CD4-positive, CD25-positive, alpha-beta regulatory T cell (primary cell): ENCODE results near the gene TBL1X. TPM values are rescaled to one million over a fixed set of nuclear protein-coding genes. Genes with fewer than 3 reads are reported as not detected.

Experiments used
- ATAC-seq, 2 donors: fragments of 150-1000 bp; cut with Tn5 transposase; one replicate each; pipeline ENCODE4 v1.10.0; 2021; ENCODE audit warnings: low read depth in 2 of 2, moderate number of reproducible peaks in 2 of 2, moderate library complexity in 1 of 2
- DNase-seq, 3 donors: peaks; one replicate each; pipeline versions ENCODE4 v3.0.0 to v3.0.0-alpha.2; 2012 to 2022; ENCODE audit warnings: mixed read lengths in 1 of 3
- H3K27ac ChIP-seq: one replicate; pipeline ENCODE4 v1.7.0; 2013; ENCODE audit warnings: mild to moderate bottlenecking, low read length; ENCODE audit not compliant: insufficient read depth, poor library complexity, severe bottlenecking
- H3K27me3 ChIP-seq: one replicate; pipeline ENCODE4 v1.7.0; 2013; ENCODE audit warnings: low read length; ENCODE audit not compliant: control insufficient read depth, insufficient read depth
- H3K36me3 ChIP-seq: one replicate; pipeline ENCODE4 v1.7.0; 2013; ENCODE audit warnings: mild to moderate bottlenecking, low read length, moderate library complexity; ENCODE audit not compliant: control insufficient read depth, insufficient read depth
- H3K4me1 ChIP-seq: 2 replicates; pipeline ENCODE4 v1.7.0; 2013; ENCODE audit warnings: mild to moderate bottlenecking, low read length; ENCODE audit not compliant: insufficient read depth, control insufficient read depth, poor library complexity, severe bottlenecking
- H3K4me3 ChIP-seq: one replicate; pipeline ENCODE4 v1.7.0; 2013; ENCODE audit warnings: low read depth, mild to moderate bottlenecking, low read length, moderate library complexity
- H3K9me3 ChIP-seq, 2 experiments: 1 replicate in 1 of 2; 2 replicates in 1 of 2; pipeline ENCODE4 v1.7.0; 2013; ENCODE audit warnings: low read length in 2 of 2, mild to moderate bottlenecking in 1 of 2, moderate library complexity in 1 of 2; ENCODE audit not compliant: control insufficient read depth in 2 of 2
- H3K27ac Mint-ChIP-seq, 3 donors: one replicate each; pipeline ENCODE4 v1.8.0; 2020 to 2022; ENCODE audit warnings: mild to moderate bottlenecking in 3 of 3, mixed read lengths in 3 of 3, moderate library complexity in 2 of 3
- H3K27me3 Mint-ChIP-seq: one replicate; pipeline ENCODE4 v1.8.0; 2022; ENCODE audit warnings: mild to moderate bottlenecking, mixed read lengths
- H3K36me3 Mint-ChIP-seq: one replicate; pipeline ENCODE4 v1.8.0; 2020; ENCODE audit warnings: mixed read lengths
- H3K4me1 Mint-ChIP-seq, 4 donors: one replicate each; pipeline ENCODE4 v1.8.0; 2020 to 2022; ENCODE audit warnings: mixed read lengths in 4 of 4, mild to moderate bottlenecking in 1 of 4
- H3K4me3 Mint-ChIP-seq, 4 donors: one replicate each; pipeline ENCODE4 v1.8.0; 2020 to 2022; ENCODE audit warnings: mild to moderate bottlenecking in 4 of 4, mixed read lengths in 4 of 4, moderate library complexity in 3 of 4
- H3K9me3 Mint-ChIP-seq, 7 donors: one replicate each; pipeline ENCODE4 v1.8.0; 2020 to 2022; ENCODE audit warnings: mixed read lengths in 7 of 7, mild to moderate bottlenecking in 3 of 7, moderate library complexity in 2 of 7
- polyA plus RNA-seq, 4 donors: library from polyadenylated mRNA; unstranded; fragments of 300-500 nt; fragmentation: Illumina TruSeq; gene quantifications; one replicate each; pipeline ENCODE4 v1.2.3, GENCODE V29; 2021
- total RNA-seq: library from RNA; stranded (reverse); gene quantifications from one replicate; pipeline ENCODE4 v1.2.3, GENCODE V29; 2022

TBL1X gene
- total and polyA plus RNA-seq, 5 donors from 2014 or later, result 6.7 to 23.4 (median 14.5) TPM

GRCh38 chrX:9644335-9644734 lies 179.5 kb downstream of the TBL1X start:
- Mint-ChIP-seq H3K4me1 (peaks cover 0 to 26% (median 14%) of the 10 kb centered on the region in 4 donors), H3K36me3 (no peaks in the 10 kb centered on the region), H3K4me3 (peak overlapping the region in 2 of 4 donors; percentile 29 to 33), H3K9me3 (no peaks in the 10 kb centered on the region), H3K27ac (peak overlapping the region in 2 of 3 donors; percentile 63 to 72), H3K27me3 (no peaks in the 10 kb centered on the region)
- Histone ChIP-seq H3K27me3 (no peaks in the 10 kb centered on the region), H3K36me3 (no peaks in the 10 kb centered on the region), H3K4me1 (peaks cover 12% of the 10 kb centered on the region), H3K9me3 (no peaks in the 10 kb centered on the region), H3K27ac (no peak overlapping the region), H3K4me3 (no peak overlapping the region)
- ATAC-seq (peak; percentile 67 to 76), DNase-seq (peak in 2 of 3 donors; percentile 45 to 80)

GRCh38 chrX:9646471-9647224 lies 181.8 kb downstream of the TBL1X start:
- H3K36me3 Mint-ChIP-seq, result no peaks in the 10 kb centered on the region
- H3K27me3 ChIP-seq, result no peaks in the 10 kb centered on the region
- H3K4me1 Mint-ChIP-seq, result peaks cover 0 to 31% (median 12%) of the 10 kb centered on the region in 4 donors
- no peak for DNase-seq
- H3K9me3 ChIP-seq, result no peaks in the 10 kb centered on the region
- H3K4me1 ChIP-seq, result peaks cover 12% of the 10 kb centered on the region
- no peak overlapping the region for H3K27ac ChIP-seq
- ATAC-seq, result no peak
- no peak overlapping the region for H3K4me3 ChIP-seq
- no peaks in the 10 kb centered on the region for H3K9me3 Mint-ChIP-seq
- H3K27me3 Mint-ChIP-seq, result no peaks in the 10 kb centered on the region
- H3K4me3 Mint-ChIP-seq, result no peak overlapping the region
- H3K27ac Mint-ChIP-seq, result peak overlapping the region in 1 of 3 donors; percentile 37
- H3K36me3 ChIP-seq, result no peaks in the 10 kb centered on the region

DNA sequence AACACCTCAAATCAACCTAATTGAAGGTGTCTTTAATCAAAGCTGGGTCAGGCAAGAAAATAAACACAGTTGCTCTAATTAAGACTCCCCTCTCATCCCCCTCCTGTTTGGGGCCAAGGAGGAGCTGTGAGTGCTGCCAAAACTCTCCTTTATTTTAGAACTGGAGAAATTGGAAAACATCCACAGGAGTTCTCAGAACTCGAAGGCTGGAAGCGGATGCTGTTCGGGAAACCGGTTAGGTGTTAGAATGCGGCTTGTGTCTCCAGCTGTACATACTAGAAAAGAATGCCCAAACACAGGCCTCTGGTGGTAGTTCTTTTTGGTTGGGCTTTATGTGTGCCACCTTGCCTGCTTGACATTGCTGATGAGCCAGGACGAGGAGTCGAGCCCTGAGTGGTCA lies 182.6 kb downstream of the TBL1X start:
- Histone ChIP-seq H3K9me3 (no peaks in the 10 kb centered on the region), H3K4me1 (peaks cover 12% of the 10 kb centered on the region), H3K27me3 (no peaks in the 10 kb centered on the region), H3K4me3 (no peak overlapping the region), H3K36me3 (no peaks in the 10 kb centered on the region), H3K27ac (no peak overlapping the region)
- ATAC-seq, result no peak
- H3K4me1 Mint-ChIP-seq, result peaks cover 0 to 29% (median 9%) of the 10 kb centered on the region in 4 donors
- H3K9me3 Mint-ChIP-seq, result no peaks in the 10 kb centered on the region
- H3K27ac Mint-ChIP-seq, result peak overlapping the region in 1 of 3 donors; percentile 10
- no peak overlapping the region for H3K4me3 Mint-ChIP-seq
- no peaks in the 10 kb centered on the region for H3K36me3 Mint-ChIP-seq
- no peak for DNase-seq
- H3K27me3 Mint-ChIP-seq, result no peaks in the 10 kb centered on the region

DNA sequence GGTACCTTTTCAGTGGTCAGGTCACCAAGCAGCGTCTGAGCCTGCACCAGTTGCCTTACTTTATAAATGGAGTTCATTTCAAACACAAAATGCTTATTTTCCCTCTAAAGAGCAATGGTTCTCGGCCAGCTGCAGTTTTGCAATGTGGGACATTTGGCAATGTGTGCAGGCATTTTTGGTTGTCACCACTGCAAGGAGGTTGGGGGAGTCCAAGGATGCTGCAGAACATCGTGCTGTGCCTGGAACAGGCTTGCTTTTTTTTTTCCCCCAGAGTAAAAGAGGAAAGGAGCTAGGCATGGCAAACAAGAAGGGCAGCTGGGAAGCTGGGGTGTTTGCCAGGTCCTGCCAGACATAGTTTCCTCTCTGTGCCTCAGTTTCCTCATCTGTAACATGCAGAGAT lies 185.2 kb downstream of the TBL1X start:
- Histone ChIP-seq H3K27me3 (no peaks in the 10 kb centered on the region), H3K4me3 (no peak overlapping the region), H3K27ac (no peak overlapping the region), H3K4me1 (no peaks in the 10 kb centered on the region), H3K9me3 (no peaks in the 10 kb centered on the region), H3K36me3 (no peaks in the 10 kb centered on the region)
- Mint-ChIP-seq H3K27me3 (no peaks in the 10 kb centered on the region), H3K9me3 (peaks cover 0 to 4% (median 0%) of the 10 kb centered on the region in 7 donors), H3K36me3 (no peaks in the 10 kb centered on the region), H3K4me3 (no peak overlapping the region), H3K4me1 (peaks cover 0 to 7% (median 0%) of the 10 kb centered on the region in 4 donors), H3K27ac (no peak overlapping the region)
- ATAC-seq, result no peak
- no peak for DNase-seq

DNA sequence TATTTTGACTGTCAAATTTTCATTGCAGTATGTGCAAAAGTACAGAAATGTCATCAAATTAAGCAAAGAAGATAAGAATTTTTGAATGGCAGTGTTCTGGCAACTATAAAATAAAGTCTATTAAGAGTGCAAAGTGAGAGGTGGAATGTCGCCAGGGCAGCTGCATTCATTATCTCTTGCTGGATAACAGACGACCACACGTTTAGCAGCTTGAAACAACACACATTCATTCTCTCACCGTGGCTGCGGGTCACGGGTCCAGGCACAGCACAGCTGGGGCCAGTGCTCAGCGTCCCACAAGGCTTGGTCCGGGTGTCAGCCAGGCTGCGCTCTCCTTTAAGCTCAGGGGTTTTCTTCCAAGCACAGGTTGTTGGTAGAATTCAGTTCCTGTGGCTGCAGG lies 186.9 kb downstream of the TBL1X start:
- peaks cover 0 to 4% (median 0%) of the 10 kb centered on the region in 7 donors for H3K9me3 Mint-ChIP-seq
- no peak overlapping the region for H3K4me3 Mint-ChIP-seq
- peaks cover 3% of the 10 kb centered on the region for H3K36me3 ChIP-seq
- no peaks in the 10 kb centered on the region for H3K27me3 ChIP-seq
- peaks cover 0 to 5% (median 0%) of the 10 kb centered on the region in 4 donors for H3K4me1 Mint-ChIP-seq
- no peaks in the 10 kb centered on the region for H3K4me1 ChIP-seq
- H3K4me3 ChIP-seq, result no peak overlapping the region
- no peak overlapping the region for H3K27ac Mint-ChIP-seq
- H3K27ac ChIP-seq, result no peak overlapping the region
- no peak for ATAC-seq
- H3K27me3 Mint-ChIP-seq, result no peaks in the 10 kb centered on the region
- peaks cover 3% of the 10 kb centered on the region for H3K36me3 Mint-ChIP-seq
- H3K9me3 ChIP-seq, result no peaks in the 10 kb centered on the region
- no peak for DNase-seq

DNA sequence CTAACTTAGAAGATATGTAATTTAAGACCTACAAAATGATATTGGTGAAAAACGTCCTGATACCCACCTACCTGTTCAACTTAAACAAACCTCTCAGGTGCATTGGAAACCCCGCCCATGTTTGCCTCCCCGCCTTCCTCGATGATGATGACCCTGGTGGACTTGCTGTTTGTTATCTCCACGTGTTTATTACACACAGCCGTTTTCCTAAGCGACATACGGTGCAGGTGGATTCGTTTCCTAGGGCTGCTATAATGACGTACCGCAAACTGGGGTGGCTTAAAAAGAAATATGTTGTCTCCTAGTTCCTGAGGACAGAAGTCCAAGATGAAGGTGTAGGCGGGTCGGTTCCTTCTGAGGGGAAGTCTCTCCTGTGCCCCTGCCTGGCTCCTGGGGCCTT lies 190.1 kb downstream of the TBL1X start:
- H3K27me3 ChIP-seq, result no peaks in the 10 kb centered on the region
- DNase-seq, result no peak
- H3K9me3 ChIP-seq, result no peaks in the 10 kb centered on the region
- H3K4me1 ChIP-seq, result no peaks in the 10 kb centered on the region
- Mint-ChIP-seq H3K4me3 (no peak overlapping the region), H3K27ac (no peak overlapping the region), H3K4me1 (peaks cover 0 to 2% (median 0%) of the 10 kb centered on the region in 4 donors), H3K27me3 (no peaks in the 10 kb centered on the region), H3K36me3 (peaks cover 12% of the 10 kb centered on the region), H3K9me3 (peaks cover 0 to 4% (median 0%) of the 10 kb centered on the region in 7 donors)
- H3K4me3 ChIP-seq, result no peak overlapping the region
- ATAC-seq, result no peak
- no peak overlapping the region for H3K27ac ChIP-seq
- peaks cover 3% of the 10 kb centered on the region for H3K36me3 ChIP-seq

DNA sequence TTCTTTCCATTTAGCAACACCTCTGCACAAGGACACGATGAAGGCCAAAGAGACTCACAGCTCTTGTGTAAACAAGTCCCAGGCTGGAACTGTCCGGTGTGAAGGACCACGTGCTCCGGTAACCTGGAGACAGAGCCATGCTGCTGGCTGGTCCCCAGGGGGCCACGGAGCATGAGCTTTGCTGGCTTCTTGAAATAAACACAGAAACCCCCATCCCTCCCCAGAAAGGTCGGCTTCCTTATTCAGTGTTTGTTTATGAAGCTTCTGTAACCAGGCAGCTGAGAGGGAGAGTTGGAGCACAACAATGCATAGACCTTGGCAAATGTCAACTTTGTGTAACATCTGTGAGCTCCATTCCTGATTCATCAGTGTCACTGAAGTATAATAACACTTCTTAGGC lies 191.4 kb downstream of the TBL1X start:
- H3K27me3 Mint-ChIP-seq, result no peaks in the 10 kb centered on the region
- Histone ChIP-seq H3K27me3 (no peaks in the 10 kb centered on the region), H3K36me3 (peaks cover 3% of the 10 kb centered on the region), H3K27ac (no peak overlapping the region), H3K4me3 (no peak overlapping the region), H3K9me3 (no peaks in the 10 kb centered on the region), H3K4me1 (no peaks in the 10 kb centered on the region)
- no peak overlapping the region for H3K4me3 Mint-ChIP-seq
- no peak for ATAC-seq
- H3K27ac Mint-ChIP-seq, result no peak overlapping the region
- H3K36me3 Mint-ChIP-seq, result peaks cover 12% of the 10 kb centered on the region
- H3K4me1 Mint-ChIP-seq, result no peaks in the 10 kb centered on the region
- H3K9me3 Mint-ChIP-seq, result peaks cover 0 to 4% (median 0%) of the 10 kb centered on the region in 7 donors
- no peak for DNase-seq

DNA sequence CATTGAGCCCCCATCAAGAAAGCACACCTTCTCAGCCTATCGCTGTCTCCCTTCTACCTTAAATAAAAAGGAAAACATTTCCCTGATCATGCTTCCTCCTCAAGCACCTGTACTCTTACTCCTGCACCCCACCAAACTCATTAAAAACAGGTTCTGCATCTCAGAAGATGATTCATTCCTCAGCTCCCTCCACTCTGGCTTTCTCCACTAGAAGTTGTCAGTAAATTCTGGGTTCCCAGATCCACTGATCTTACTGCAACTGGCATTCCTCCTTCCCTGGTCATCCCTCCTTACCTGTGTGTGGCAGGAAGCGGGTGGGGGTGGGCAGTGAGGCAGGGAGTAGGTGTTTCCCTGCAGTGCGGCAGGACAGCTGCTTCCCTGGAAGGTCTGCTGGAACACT lies 192.0 kb downstream of the TBL1X start:
- Histone ChIP-seq H3K27ac (no peak overlapping the region), H3K4me3 (no peak overlapping the region), H3K4me1 (no peaks in the 10 kb centered on the region), H3K9me3 (no peaks in the 10 kb centered on the region), H3K27me3 (no peaks in the 10 kb centered on the region), H3K36me3 (peaks cover 3% of the 10 kb centered on the region)
- ATAC-seq (no peak), DNase-seq (no peak)
- Mint-ChIP-seq H3K27me3 (no peaks in the 10 kb centered on the region), H3K4me3 (no peak overlapping the region), H3K4me1 (no peaks in the 10 kb centered on the region), H3K9me3 (peaks cover 0 to 4% (median 0%) of the 10 kb centered on the region in 7 donors), H3K27ac (peak overlapping the region in 1 of 3 donors; percentile 81), H3K36me3 (peaks cover 12% of the 10 kb centered on the region)
